DOHH2 (cell line): ENCODE data around the gene WAC.
A peak's percentile ranks its signal among the peaks of the same experiment; 100 is the strongest.
"Not testable (repeated sequence)": the region's sequence is repeated elsewhere in the genome, so short reads cannot be mapped to it uniquely, and the experiment has no call there.

ENCODE experiments used
- H3F3A ChIP-seq: fragments of 200-600 bp; sonication (generic), shearing (Covaris generic); 2 replicates; pipeline ENCODE4 v1.6.0; 2016; ENCODE audit warnings: antibody characterized with exemption, mild to moderate bottlenecking; ENCODE audit not compliant: control insufficient read depth, insufficient read depth
- H3K27ac ChIP-seq: fragments of 200-600 bp; sonication (generic); 2 replicates; pipeline ENCODE4 v1.5.1; 2014; ENCODE audit warnings: low read depth, mild to moderate bottlenecking, low read length, moderate library complexity
- H3K27me3 ChIP-seq: fragments of 200-600 bp; sonication (generic); 2 replicates; pipeline ENCODE4 v1.6.1; 2014; ENCODE audit warnings: mild to moderate bottlenecking, low read length, mixed read lengths; ENCODE audit not compliant: control insufficient read depth
- H3K36me3 ChIP-seq: fragments of 200-600 bp; sonication (generic); 2 replicates; pipeline ENCODE4 v1.6.1; 2014; ENCODE audit warnings: mild to moderate bottlenecking, low read length, moderate library complexity, mixed read lengths; ENCODE audit not compliant: control insufficient read depth
- H3K4me1 ChIP-seq: fragments of 200-600 bp; sonication (generic); 2 replicates; pipeline ENCODE4 v1.6.1; 2014; ENCODE audit warnings: mild to moderate bottlenecking, low read length, mixed read lengths; ENCODE audit not compliant: control insufficient read depth
- H3K4me2 ChIP-seq: fragments of 200-600 bp; sonication (generic); 2 replicates; pipeline ENCODE4 v1.6.0; 2014; ENCODE audit warnings: mild to moderate bottlenecking, low read length, moderate library complexity
- H3K4me3 ChIP-seq: fragments of 200-600 bp; sonication (generic); 2 replicates; pipeline ENCODE4 v1.5.1; 2014; ENCODE audit warnings: mild to moderate bottlenecking, low read length, mixed read lengths
- H3K79me2 ChIP-seq: fragments of 200-600 bp; sonication (generic); 2 replicates; pipeline ENCODE4 v1.6.1; 2014; ENCODE audit warnings: mild to moderate bottlenecking, low read length, mixed read lengths; ENCODE audit not compliant: control insufficient read depth
- H3K9me2 ChIP-seq: fragments of 200-600 bp; sonication (generic); replicated peaks from 2 replicates; pipeline ENCODE4 v1.6.1; 2014; ENCODE audit warnings: mild to moderate bottlenecking, low read length, mixed read lengths; ENCODE audit not compliant: control insufficient read depth
- H3K9me3 ChIP-seq: fragments of 200-600 bp; sonication (generic); 2 replicates; pipeline ENCODE4 v1.6.1; 2014; ENCODE audit warnings: antibody characterized with exemption, low read length, mixed read lengths; ENCODE audit not compliant: control insufficient read depth, insufficient read depth
- H4K20me1 ChIP-seq: fragments of 200-600 bp; sonication (generic); 2 replicates; pipeline ENCODE4 v1.6.0; 2014; ENCODE audit warnings: low read depth, mild to moderate bottlenecking, antibody characterized with exemption, low read length, moderate library complexity; ENCODE audit not compliant: control insufficient read depth, insufficient read depth
- CTCF ChIP-seq: fragments of 200-600 bp; sonication (generic); IDR thresholded peaks from one replicate; pipeline ENCODE4 v1.5.1; 2014; ENCODE audit warnings: antibody characterized with exemption, mild to moderate bottlenecking, low read depth, low read length; ENCODE audit not compliant: poor library complexity, severe bottlenecking
- EZH2phosphoT487 ChIP-seq: fragments of 200-600 bp; sonication (generic); IDR thresholded peaks from 2 replicates; pipeline ENCODE4 v1.6.1; 2017; ENCODE audit warnings: borderline replicate concordance, mild to moderate bottlenecking, antibody characterized with exemption, low read length, moderate library complexity, mixed read lengths

WAC gene

DNA sequence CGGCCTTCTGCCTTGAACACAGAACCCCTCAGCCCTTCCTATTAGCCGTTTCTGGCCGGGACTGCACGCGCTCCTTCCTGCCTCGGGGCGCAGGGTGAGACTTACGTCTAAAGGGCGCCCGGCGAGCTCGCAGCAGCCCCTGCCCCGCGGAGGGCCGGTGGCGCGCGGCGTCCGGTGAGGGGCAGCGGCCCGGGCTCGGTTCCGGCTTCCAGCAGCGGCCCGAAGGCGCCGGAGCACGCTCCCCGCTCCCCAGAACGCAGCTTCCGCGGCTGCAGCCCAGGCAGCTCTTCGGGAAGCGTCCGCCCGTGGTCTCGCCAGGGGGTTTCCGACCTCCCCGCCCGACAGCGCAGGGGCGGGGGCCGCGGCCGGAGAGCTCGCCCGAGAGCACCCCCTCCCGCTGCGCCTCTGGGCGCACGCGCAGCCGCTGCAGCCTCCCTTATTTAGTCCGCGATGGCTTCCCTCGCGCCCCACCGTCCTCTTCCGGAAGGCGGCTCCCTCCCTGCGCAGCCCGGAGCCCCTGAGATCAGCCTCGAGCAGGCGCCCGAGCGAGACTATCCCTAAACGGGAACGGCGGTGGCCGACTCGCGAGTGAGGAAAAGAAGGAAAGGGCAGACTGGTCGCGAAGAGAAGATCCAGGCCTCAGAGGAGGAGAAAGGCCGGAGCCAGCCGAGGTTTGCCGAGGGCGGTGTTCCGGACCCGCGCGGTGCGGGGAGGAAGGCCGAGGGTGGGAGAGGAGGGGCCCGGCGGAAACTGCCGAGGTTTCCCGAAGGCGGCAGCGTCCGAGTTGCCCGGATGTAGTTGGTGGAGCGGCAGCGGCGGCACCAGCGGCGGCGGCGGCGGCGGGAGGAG is at the start of gene WAC:
WAC (plus strand) TSS at position 782 of the 849 bp plus-strand sequence. CDS start 462 bp downstream, outside the sequence.
- peaks cover 60% of the 10 kb centered on the region for H3K36me3 ChIP-seq
- H3K4me1 ChIP-seq, result peaks cover 48% of the 10 kb centered on the region

DNA sequence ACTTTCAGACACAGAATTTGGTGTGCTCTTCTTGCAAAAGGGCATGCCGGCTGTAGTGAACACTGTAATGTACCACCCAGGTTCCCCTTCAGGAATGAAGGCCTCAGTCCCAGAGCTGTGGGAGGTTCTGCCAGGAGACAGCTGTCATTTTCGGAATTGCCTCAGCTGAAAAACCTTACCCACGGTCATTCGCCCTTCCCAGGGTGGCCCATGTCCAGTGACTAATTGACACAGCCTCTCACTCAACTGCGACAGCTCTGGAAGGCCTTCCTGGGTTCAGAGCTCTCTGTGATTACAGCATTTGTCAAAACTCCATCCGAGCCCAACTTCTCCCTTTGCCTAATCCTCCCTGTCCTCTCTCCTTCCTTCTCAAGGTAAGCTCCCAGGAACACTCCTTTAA is 43.7 kb upstream of the WAC start:
- H3K79me2 ChIP-seq, result no peaks in the 10 kb centered on the region
- no peaks in the 10 kb centered on the region for H3K36me3 ChIP-seq
- H3F3A ChIP-seq, result no peaks in the 10 kb centered on the region
- H4K20me1 ChIP-seq, result no peaks in the 10 kb centered on the region
- TF ChIP-seq CTCF, result no peak
- no peak for TF ChIP-seq EZH2phosphoT487
- no peaks in the 10 kb centered on the region; the same call in 1 of the 2 replicates for H3K4me1 ChIP-seq
- peaks cover 2% of the 10 kb centered on the region; the same call in 1 of the 2 replicates for H3K27me3 ChIP-seq
- H3K9me3 ChIP-seq, result no peaks in the 10 kb centered on the region
- no peak overlapping the region for H3K27ac ChIP-seq
- no peak overlapping the region for H3K4me3 ChIP-seq
- H3K4me2 ChIP-seq, result no peak overlapping the region
- H3K9me2 ChIP-seq, result no peaks in the 10 kb centered on the region

More for the DNA sequence above, at the start of gene WAC:
- Histone ChIP-seq H3K27ac (peak within 1 kb of the TSS; percentile 94), H3K79me2 (peaks cover 83% of the 10 kb centered on the region), H3K9me3 (no peaks in the 10 kb centered on the region), H3K9me2 (no peaks in the 10 kb centered on the region), H3K27me3 (no peaks in the 10 kb centered on the region), H4K20me1 (peaks cover 30% of the 10 kb centered on the region), H3K4me3 (peak within 1 kb of the TSS; percentile 80), H3F3A (no peaks in the 10 kb centered on the region), H3K4me2 (peak within 1 kb of the TSS; percentile 80)
- TF ChIP-seq CTCF, result no peak
- TF ChIP-seq EZH2phosphoT487, result no peak

- not testable (repeated sequence) for H3K9me2 ChIP-seq, H3K4me1 ChIP-seq, H3F3A ChIP-seq, H4K20me1 ChIP-seq, H3K79me2 ChIP-seq, H3K27ac ChIP-seq, H3K9me3 ChIP-seq, H3K36me3 ChIP-seq, H3K4me3 ChIP-seq, H3K4me2 ChIP-seq, H3K27me3 ChIP-seq
Measured at GRCh38 chr10:28490256-28490865, 42.6 kb upstream of the WAC start.
